G401.6 (cell line): ENCODE data around the gene GADD45B.
"Not testable (repeated sequence)": the region's sequence is repeated elsewhere in the genome, so short reads cannot be mapped to it uniquely, and the experiment has no call there.

Source experiments
- FAIRE-seq: peaks from 2 replicates; lab custom pipeline; 2012; peaks lifted over from hg19 to GRCh38; lab: Jason Lieb, UNC

The GADD45B gene

GRCh38 chr19:2444251-2445002, 31.5 kb upstream of the GADD45B start:
- FAIRE-seq, result no peak

DNA sequence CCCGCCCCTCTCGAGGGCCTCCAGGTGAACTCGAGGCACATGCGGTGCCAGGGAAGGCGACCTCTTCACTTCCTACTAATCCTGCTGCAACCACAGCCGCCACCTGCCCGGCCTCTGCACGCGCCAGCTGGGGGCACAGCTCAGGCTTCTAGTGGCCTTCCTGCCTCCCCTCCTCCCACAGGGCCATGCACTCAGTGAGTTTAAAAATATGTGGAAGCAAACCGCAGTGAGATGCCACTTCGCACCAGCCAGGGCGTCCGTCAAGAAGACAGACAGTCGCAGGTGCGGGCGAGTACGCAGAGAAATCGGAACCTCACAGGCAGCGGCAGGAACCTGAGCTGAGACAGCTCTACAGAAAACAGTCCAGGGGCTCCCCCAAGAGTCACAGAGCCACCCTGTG, 29.5 kb upstream of the GADD45B start:
- FAIRE-seq, result no peak

- no peak for FAIRE-seq
These were observed 26.9 kb upstream of the GADD45B start for GRCh38 chr19:2449019-2449418.

DNA sequence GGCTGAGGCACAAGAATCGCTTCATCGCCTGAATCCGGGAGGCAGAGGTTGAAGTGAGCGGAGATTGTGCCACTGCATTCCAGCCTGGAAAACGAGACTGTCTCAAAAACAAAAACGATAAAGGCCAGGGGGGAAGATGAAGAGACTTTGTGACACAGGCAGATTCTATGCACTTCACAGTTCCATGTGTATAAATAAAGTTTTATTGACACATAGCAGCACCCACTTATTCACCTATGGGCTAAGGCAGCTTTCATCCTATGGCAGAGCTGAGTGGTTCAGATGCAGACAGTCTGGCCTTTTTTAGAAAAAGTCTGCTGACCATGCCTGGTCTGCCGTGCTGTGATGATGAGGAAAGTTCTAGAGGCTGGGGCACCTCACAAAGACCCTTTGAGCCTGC, 24.8 kb upstream of the GADD45B start:
- no peak for FAIRE-seq

GRCh38 chr19:2451741-2452140, 24.2 kb upstream of the GADD45B start:
- FAIRE-seq, result no peak

DNA sequence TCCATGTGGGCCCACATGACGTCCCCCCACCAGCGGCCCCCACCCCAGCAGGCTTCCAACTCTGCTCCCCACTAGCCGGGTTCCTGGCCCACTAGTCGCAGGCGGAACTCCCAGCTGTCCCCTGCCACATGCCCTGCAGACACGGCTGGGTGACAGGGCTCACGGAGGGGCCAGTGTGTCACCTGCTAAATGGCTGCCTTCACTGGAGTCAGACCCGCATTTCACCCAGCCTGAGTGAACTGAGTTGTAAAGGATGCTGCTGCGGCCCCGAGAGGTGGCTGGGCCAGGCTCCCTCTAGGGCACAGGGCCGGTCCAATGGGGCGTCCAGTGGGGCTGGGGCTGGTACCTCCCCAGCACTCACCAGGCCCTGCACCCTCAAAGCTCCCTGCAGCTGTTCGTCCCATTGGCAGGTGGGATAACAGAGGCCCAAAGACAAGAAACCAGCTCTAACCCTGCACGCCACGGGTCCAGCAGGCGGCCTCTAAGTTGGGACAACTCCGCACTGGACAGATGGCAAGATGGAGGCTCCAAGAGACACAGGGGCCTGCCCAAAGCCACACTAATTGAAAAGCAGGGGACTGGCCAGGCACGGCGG, 22.4 kb upstream of the GADD45B start:
- no peak for FAIRE-seq

GRCh38 chr19:2454199-2454961, 21.5 kb upstream of the GADD45B start:
- no peak for FAIRE-seq

GRCh38 chr19:2454962-2455850, 20.7 kb upstream of the GADD45B start:
- no peak for FAIRE-seq

GRCh38 chr19:2455851-2456570, 19.9 kb upstream of the GADD45B start:
- no peak for FAIRE-seq

DNA sequence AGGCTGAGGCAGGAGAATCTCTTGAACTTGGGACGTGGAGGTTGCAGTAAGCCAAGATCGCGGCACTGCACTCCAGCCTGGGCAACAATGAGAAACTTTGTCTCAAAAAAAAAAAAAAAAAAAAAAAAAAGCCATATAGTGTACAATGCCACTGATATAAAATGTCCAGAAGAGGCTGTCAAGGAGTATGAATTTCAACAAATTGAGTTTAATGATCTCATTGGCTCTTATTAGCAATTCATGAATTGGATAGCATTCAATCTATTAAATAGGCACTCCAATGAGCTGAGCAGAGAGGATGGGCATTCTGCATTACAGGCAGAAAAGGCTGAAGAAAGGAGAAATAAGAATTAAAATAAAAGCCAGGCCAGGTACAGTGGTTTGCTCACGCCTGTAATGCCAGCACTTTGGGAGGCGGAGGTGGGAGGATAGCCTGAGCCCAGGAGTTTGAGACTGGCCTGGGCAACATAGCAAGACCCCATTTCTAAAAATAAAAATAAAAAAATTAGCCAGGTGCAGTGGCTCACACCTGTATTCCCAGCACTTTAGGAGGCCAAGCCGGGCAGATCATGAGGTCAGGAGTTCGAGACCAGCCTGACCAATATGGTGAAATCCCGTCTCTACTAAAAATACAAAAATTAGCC, 18.4 kb upstream of the GADD45B start:
- peak; percentile 41 for FAIRE-seq

DNA sequence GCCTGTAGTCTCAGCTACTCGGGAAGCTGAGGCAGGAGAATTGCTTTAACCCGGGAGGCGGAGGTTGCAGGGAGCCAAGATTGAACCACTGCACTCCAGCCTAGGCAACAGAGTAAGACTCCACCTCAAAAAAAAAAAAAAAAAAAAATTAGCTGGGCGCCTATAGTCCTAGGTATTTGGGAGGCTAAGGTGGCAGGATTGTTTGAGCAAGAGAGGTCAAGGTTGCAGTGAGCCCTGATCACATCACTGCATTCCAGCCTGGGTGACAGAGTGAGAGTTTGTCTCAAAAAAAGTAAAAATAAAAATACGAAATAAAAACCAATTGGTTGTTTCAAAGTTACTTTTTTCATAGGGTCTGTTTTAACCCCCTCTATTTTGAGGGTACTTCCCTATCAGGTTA, 17.9 kb upstream of the GADD45B start:
- no peak for FAIRE-seq

- FAIRE-seq, result not testable (repeated sequence)
These were observed 17.2 kb upstream of the GADD45B start for GRCh38 chr19:2458776-2459175.

- no peak for FAIRE-seq
These were observed 15.7 kb upstream of the GADD45B start for GRCh38 chr19:2460245-2460644.

DNA sequence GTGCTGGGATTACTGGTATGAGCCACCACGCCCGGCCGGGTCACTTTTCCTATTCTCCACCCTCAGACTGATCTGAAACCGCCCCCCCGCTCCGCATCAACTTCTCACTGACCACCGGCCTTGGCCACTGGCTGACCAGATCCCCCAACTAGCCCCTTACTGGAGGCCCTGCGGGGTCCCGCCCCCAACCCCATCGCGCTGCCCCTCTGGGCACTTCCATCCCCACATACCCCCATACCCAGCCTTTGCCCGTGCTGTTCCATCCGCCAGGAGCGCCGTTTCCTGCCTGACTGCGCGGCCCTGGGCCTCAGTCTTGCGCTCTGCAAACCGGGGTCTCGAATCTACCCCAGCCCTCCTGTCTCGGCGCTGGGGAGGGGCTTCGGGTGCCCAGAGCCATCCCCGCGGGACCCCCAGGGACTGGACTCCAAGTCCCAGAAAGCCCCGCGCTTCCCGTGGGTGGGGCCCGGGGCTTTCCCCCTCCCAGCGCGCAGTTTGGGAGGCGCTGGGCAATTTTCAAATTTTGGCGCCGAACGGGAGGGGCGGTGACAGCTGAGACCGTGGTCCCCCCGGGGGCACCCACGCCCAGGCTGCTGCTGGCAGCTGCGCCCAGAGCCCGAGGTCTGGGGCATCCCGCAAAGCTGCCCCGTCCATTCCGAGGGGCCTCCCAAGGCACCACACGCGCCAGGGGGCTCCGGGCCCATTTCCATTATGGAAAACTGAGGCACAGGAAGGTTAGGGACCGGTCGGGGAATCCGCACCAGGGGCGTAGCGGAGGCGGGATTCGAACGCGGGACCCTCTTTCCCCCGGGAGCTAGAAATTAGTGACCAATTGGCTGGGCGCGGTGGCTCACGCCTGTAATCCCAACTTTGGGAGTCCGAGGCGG, 13.9 kb upstream of the GADD45B start:
- FAIRE-seq, result peak; percentile 71

- FAIRE-seq, result peak; percentile 96
These were observed 13.1 kb upstream of the GADD45B start for GRCh38 chr19:2462635-2463421.

GRCh38 chr19:2463694-2464093, 12.2 kb upstream of the GADD45B start:
- FAIRE-seq, result not testable (repeated sequence)

GRCh38 chr19:2464389-2464788, 11.5 kb upstream of the GADD45B start:
- FAIRE-seq, result no peak

- FAIRE-seq, result no peak
These were observed 7.3 kb upstream of the GADD45B start for GRCh38 chr19:2468596-2468995.
